ENCODE results near the gene HNRNPA1. TPM values are rescaled to one million over a fixed set of nuclear protein-coding genes. Genes with fewer than 3 reads are reported as not detected.
"Not testable (repeated sequence)": the region's sequence is repeated elsewhere in the genome, so short reads cannot be mapped to it uniquely, and the experiment has no call there.

The HNRNPA1 gene
- total RNA-seq, 1 donor from 2014 or later = 598 TPM

DNA sequence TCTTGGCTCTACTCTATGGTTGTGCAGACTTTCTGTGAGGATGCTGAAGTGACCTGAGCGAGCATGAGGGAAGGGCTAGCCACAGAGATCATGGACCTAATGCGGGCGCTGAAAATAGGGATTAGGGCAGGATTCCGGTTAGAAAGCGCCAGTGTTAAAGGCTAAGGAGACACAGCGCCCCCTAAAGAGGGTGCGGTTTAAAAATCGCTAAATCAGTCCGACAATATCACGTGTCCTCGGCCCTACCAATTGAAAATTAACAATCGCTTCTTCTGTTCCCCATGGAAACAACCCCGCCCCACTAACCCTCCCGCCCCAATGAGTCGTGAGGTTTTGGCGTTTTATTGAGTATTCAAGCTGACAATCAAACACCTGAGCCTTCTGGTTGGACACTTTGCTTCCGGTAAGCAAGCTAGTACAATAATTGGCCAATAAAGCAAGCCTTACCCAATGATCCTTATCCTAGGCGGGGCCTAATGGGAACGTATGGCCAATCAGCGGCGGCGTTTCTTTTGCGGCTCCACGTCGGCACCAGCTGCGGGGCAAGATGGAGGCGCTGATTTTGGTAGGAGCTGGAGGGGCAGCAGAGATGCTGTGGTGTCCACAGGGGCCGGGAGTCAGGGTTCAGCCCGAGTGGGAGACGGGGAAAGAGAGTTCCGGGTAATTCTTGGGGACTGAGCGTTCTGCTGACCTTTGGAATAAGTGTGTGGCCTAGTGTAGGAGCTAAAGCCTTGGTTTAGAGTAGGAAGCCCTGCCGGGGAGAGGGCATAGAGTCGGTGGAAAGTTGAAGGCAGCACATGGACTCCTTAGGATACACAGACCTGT is 44.3 kb downstream of the HNRNPA1 start, which contains the start of gene COPZ1:
Gene COPZ1, plus strand, starts transcription at position 515 of the 825 bp plus-strand sequence. Its CDS starts 33 bp downstream, at position 548.
- TF ChIP-seq, protein P1, sequence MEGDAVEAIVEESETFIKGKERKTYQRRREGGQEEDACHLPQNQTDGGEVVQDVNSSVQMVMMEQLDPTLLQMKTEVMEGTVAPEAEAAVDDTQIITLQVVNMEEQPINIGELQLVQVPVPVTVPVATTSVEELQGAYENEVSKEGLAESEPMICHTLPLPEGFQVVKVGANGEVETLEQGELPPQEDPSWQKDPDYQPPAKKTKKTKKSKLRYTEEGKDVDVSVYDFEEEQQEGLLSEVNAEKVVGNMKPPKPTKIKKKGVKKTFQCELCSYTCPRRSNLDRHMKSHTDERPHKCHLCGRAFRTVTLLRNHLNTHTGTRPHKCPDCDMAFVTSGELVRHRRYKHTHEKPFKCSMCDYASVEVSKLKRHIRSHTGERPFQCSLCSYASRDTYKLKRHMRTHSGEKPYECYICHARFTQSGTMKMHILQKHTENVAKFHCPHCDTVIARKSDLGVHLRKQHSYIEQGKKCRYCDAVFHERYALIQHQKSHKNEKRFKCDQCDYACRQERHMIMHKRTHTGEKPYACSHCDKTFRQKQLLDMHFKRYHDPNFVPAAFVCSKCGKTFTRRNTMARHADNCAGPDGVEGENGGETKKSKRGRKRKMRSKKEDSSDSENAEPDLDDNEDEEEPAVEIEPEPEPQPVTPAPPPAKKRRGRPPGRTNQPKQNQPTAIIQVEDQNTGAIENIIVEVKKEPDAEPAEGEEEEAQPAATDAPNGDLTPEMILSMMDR (IDR thresholded peaks at IDR 0.05) = peak; percentile 76
- Histone ChIP-seq H3K4me1 (peaks cover 46% of the 10 kb centered on the region), H3K27ac (peak within 1 kb of the TSS; percentile 91), H3K36me3 (peaks cover 10% of the 10 kb centered on the region), H3K27me3 (ENCODE audit: low read depth) (no peaks in the 10 kb centered on the region), H3K9me3 (no peaks in the 10 kb centered on the region), H3K4me3 (peak within 1 kb of the TSS; percentile 85)
- intact Hi-C loops (cut with DNase I) = no loop called here
- DNase-seq (peak; percentile 95), ATAC-seq (peak; percentile 98 to 99)

DNA sequence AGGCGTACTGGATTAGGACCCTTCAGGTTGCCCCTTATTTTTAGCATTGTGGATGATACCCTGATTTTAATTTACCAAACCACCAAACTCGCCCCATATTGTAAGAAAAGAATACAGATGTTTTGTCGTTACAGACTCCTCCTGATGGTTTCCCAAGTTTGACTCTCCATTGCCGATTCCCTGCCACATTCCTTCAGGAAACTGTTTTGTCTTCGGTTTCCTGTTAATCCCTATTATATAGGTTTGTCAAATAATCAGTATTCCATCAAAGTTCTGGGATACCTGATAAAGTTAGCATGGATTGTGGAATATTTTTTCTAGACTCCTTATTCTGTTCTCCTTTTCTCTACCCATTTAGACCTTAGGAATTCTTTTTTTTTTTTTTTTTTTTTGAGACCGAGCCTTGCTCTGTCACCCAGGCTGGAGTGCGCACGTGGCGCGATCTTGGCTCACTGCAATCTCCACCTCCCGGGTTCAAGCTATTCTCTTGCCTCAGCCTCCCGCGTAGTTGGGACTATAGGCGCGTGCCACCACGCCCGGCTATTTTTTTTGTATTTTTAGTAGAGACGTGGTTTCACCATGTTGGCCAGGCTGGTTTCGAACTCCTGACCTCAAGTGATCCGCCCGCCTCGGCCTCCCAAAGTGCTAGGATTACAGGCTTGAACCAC is 45.0 kb downstream of the HNRNPA1 start:
- ATAC-seq; DNase-seq; intact Hi-C loops (cut with DNase I); H3K27me3 ChIP-seq (ENCODE audit: low read depth); H3K9me3 ChIP-seq: not testable (repeated sequence)
- H3K27ac ChIP-seq = peak overlapping the region; percentile 91
- peaks cover 12% of the 10 kb centered on the region for H3K36me3 ChIP-seq
- peaks cover 53% of the 10 kb centered on the region for H3K4me1 ChIP-seq
- peak overlapping the region; percentile 85 for H3K4me3 ChIP-seq

DNA sequence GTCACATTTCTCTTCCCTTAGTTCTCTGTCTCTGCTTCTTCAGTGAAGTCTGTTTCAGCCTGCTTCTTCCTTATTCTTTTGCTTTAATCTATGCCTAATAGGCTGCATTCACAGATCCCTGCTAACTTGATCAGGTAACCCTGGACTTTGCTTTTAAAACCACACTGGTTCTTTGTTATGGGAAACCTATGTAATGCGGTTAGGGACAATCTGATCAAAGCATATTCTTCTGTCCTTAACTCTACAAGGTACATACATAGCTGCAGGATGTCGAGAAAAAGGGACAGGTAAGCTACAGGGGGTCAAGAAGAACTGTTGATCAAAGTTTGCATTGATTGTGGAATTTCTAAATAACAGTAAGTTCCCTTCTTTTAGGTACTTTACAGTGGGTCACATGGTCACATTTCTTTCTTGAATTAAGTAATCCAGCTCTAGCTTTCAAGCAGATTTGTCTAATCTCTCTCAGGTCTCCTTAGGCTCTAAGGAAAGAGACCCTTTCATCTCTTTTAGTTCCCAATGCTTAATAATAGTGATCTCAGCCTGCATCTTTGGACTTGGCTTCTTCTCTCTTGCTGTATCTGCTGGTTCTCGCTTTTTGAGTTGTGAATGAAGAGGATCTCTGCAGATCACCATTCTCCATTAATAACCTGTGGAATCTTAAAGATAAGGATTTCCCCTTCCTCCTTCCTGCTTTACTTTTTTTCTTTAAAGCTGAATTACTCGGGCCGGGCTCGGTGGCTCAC is 48.2 kb downstream of the HNRNPA1 start:
- ATAC-seq = no peak
- TF ChIP-seq, protein P1 (IDR thresholded peaks at IDR 0.05) = no peak
- Histone ChIP-seq H3K4me3 (no peak overlapping the region), H3K27ac (peak overlapping the region; percentile 20), H3K9me3 (no peaks in the 10 kb centered on the region), H3K4me1 (peaks cover 76% of the 10 kb centered on the region), H3K36me3 (peaks cover 16% of the 10 kb centered on the region), H3K27me3 (ENCODE audit: low read depth) (no peaks in the 10 kb centered on the region)
- DNase-seq = no peak
- intact Hi-C loops (cut with DNase I) = no loop called here

DNA sequence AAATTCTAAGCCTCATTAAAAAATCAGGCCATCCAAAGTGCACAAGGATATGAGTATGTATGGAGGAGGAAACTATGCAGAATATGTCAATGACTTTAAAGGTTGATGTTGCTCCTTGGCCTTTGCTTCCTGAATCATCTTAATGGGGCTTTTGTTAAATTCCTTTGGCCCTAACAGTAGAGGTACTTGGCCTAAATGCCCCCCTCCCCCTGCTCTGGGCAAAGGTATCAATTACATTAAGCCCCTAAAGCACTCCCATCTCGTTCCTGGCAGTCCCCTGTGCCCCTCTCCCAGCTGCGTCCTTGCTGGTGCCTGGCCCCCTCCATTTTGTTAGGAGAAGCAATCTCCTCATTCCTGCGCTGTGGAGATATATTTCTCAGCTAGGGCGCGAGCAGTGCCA is 49.2 kb downstream of the HNRNPA1 start:
- H3K27ac ChIP-seq = no peak overlapping the region
- intact Hi-C loops (cut with DNase I) = no loop called here
- peaks cover 71% of the 10 kb centered on the region for H3K4me1 ChIP-seq

DNA sequence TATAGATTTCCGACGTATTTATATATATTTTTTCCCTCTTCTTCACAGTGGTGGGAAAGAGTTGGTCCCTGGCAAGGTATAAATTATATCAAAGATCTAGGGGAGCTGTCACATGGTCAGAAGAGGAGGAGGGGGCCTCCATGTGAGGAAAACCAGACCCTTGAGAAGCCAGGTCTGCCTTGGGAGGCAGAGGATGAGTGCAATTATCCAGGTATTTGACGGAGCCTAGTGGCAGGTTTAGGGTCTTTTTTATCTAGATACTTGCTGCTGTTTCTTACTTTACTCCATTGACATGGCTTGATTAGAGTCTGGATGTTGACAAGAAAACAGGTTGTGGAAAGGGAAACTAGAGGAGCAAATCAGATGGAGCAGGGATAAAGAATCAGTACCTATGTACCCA is 49.9 kb downstream of the HNRNPA1 start:
- TF ChIP-seq, protein P1 (IDR thresholded peaks at IDR 0.05) = no peak
- H3K9me3 ChIP-seq = no peaks in the 10 kb centered on the region
- no peak overlapping the region for H3K4me3 ChIP-seq
- ATAC-seq = no peak
- H3K27ac ChIP-seq = peak overlapping the region; percentile 10
- DNase-seq = no peak
- H3K27me3 ChIP-seq (ENCODE audit: low read depth) = no peaks in the 10 kb centered on the region
- peaks cover 71% of the 10 kb centered on the region for H3K4me1 ChIP-seq
- intact Hi-C loops (cut with DNase I) = no loop called here
- peaks cover 16% of the 10 kb centered on the region for H3K36me3 ChIP-seq

More for the DNA sequence above, 49.2 kb downstream of the HNRNPA1 start:
- TF ChIP-seq, protein P1 (IDR thresholded peaks at IDR 0.05) = no peak
- DNase-seq (no peak), ATAC-seq (no peak)
- Histone ChIP-seq H3K36me3 (peaks cover 16% of the 10 kb centered on the region), H3K27me3 (ENCODE audit: low read depth) (no peaks in the 10 kb centered on the region), H3K4me3 (no peak overlapping the region), H3K9me3 (no peaks in the 10 kb centered on the region)

All from lower lobe of right lung (tissue), 2 donors.